CD4-positive, alpha-beta T cell (primary cell): ENCODE measurements around the gene PP2D1. TPM values are rescaled to one million over a fixed set of nuclear protein-coding genes. Genes with fewer than 3 reads are reported as not detected.

Source experiments
- ATAC-seq: fragments of 200-7000 bp; cut with Tn5 transposase; one replicate; pipeline ENCODE4 v1.10.0; 2022; ENCODE audit warnings: mild to moderate bottlenecking; ENCODE audit not compliant: poor library complexity
- CTCF ChIA-PET: fragments of 350-600 bp; sonication (Branson Sonifier 250); formaldehyde crosslinking; loops from one replicate; lab custom pipeline; 2021; ENCODE audit warnings: antibody characterized with exemption, inconsistent platforms; lab: Charles Lee
- POLR2A ChIA-PET: fragments of 350-600 bp; sonication (Branson Sonifier 250); formaldehyde crosslinking; loops from one replicate; lab custom pipeline; 2021; ENCODE audit warnings: antibody characterized with exemption, inconsistent platforms; lab: Charles Lee
- DNase-seq, 14 experiments: peaks; one replicate each; pipeline ENCODE4 v3.0.0-alpha.2; 2013 to 2020; ENCODE audit warnings: mixed read lengths in 2 of 14
- H3K27ac ChIP-seq, 2 donors: one replicate each; pipeline versions ENCODE4 v1.5.1 to v1.7.0; 2013; ENCODE audit warnings: low read length in 2 of 2, low read depth in 1 of 2, mild to moderate bottlenecking in 1 of 2
- H3K27me3 ChIP-seq, 2 experiments: 1 replicate in 1 of 2; 2 replicates in 1 of 2; pipeline versions ENCODE4 v1.6.1 to v1.7.0; 2013; ENCODE audit warnings: low read length in 2 of 2, control low read depth in 1 of 2, mild to moderate bottlenecking in 1 of 2, moderate library complexity in 1 of 2; ENCODE audit not compliant: insufficient read depth in 2 of 2, control insufficient read depth in 1 of 2
- H3K36me3 ChIP-seq: one replicate; pipeline ENCODE4 v1.6.1; 2013; ENCODE audit warnings: low read length, control low read depth; ENCODE audit not compliant: insufficient read depth
- H3K4me1 ChIP-seq: one replicate; pipeline ENCODE4 v1.6.1; 2013; ENCODE audit warnings: low read length, control low read depth; ENCODE audit not compliant: insufficient read depth
- H3K4me3 ChIP-seq: one replicate; pipeline ENCODE4 v1.5.1; 2013; ENCODE audit warnings: mild to moderate bottlenecking, low read length, moderate library complexity
- H3K9me3 ChIP-seq, 2 experiments: 1 replicate in 1 of 2; 2 replicates in 1 of 2; pipeline versions ENCODE4 v1.6.1 to v1.7.0; 2013; ENCODE audit warnings: low read length in 2 of 2, mild to moderate bottlenecking in 2 of 2, control low read depth in 1 of 2, moderate library complexity in 1 of 2; ENCODE audit not compliant: control insufficient read depth in 1 of 2, insufficient read depth in 1 of 2
- H3K27ac Mint-ChIP-seq: one replicate; pipeline ENCODE4 v1.8.0; 2020; ENCODE audit warnings: mixed read lengths
- H3K27me3 Mint-ChIP-seq: one replicate; pipeline ENCODE4 v1.8.0; 2021; ENCODE audit warnings: mixed read lengths
- H3K36me3 Mint-ChIP-seq: one replicate; pipeline ENCODE4 v1.8.0; 2021; ENCODE audit warnings: low read depth, mixed read lengths
- H3K4me1 Mint-ChIP-seq: one replicate; pipeline ENCODE4 v1.8.0; 2021; ENCODE audit warnings: low read depth, mixed read lengths
- H3K4me3 Mint-ChIP-seq: one replicate; pipeline ENCODE4 v1.8.0; 2020; ENCODE audit warnings: mild to moderate bottlenecking, mixed read lengths
- H3K9me3 Mint-ChIP-seq: one replicate; pipeline ENCODE4 v1.8.0; 2020; ENCODE audit warnings: mixed read lengths
- CTCF ChIP-seq: fragments of 200-600 bp; IDR thresholded peaks from one replicate; pipeline ENCODE4 v1.8.0; 2022; ENCODE audit warnings: antibody characterized with exemption, mild to moderate bottlenecking
- intact Hi-C, 2 experiments: fragments of 100-400 bp; cut with DNase I in 1 of 2; cut with micrococcal nuclease in 1 of 2; formaldehyde crosslinking; loops; one replicate each; pipeline versions ENCODE4 v1.15.1 to v1.9.0; 2023 to 2025; cut with DNase I, micrococcal nuclease
- total RNA-seq, 174 experiments: library from RNA in 2 of 174; stranded (reverse) in 2 of 174; gene quantifications; one replicate each; pipeline ENCODE4 v1.2.3 and lab custom pipeline; 2021 to 2026

The PP2D1 gene
- total RNA-seq, 2 experiments from 2014 or later, result not detected

DNA sequence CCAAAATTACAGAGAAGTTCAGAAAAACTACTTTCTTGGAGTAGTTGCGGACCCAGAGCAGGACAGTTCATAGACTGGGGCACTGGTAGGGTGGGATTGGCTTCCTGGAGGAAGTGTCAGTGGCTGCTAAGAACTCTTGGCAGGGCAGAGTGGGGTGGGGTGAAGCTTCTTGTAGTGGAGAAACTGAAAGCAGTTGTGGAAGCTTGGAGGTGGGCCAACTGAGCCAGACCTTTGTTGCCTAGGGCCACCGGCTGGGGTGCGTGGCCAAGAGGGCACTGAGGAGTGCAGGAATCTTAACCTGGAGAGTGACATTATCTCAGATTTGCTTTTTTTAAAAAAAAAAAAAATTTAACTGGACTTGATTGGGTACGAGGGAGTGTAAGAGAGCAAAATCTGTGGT is 31.3 kb upstream of the PP2D1 start:
- ATAC-seq, result peak; percentile 11
- CTCF ChIA-PET, result no interaction called here

DNA sequence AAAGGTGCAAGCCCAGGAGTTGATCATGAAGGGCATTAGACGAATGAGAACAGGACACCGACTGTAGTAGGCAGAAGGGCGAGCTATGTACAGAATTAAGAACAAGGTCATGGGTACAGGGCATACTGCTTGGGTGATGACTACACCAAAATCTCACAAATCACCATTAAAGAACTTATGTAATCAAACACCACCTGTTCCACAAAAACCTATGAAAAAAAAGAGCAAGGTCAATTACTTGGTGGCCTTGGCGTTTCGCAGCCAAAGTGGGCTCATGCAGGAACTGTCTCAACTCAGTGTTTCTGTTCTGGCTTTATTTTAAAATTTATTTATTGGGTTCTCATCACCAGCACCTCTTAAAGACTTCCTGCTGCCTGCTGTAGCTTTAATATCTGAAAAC is 30.3 kb upstream of the PP2D1 start:
- H3K9me3 Mint-ChIP-seq, result no peaks in the 10 kb centered on the region
- peaks cover 20% of the 10 kb centered on the region for H3K36me3 Mint-ChIP-seq
- H3K4me3 Mint-ChIP-seq, result peak overlapping the region; percentile 99
- peak overlapping the region; percentile 82 to 90 for H3K27ac ChIP-seq
- H3K9me3 ChIP-seq, result no peaks in the 10 kb centered on the region
- peak overlapping the region; percentile 99 for H3K27ac Mint-ChIP-seq
- H3K4me1 ChIP-seq, result peaks cover 72% of the 10 kb centered on the region
- ChIA-PET POLR2A (interaction anchor here (0.8 to 5.7 kb wide), 6 partner anchors 12 to 144 kb away, joined by 3 to 48 read pairs (median 22); partner anchors contain the start of genes RAB5A and SGO1), CTCF (interaction anchor here (0.7 to 1.7 kb wide), 4 partner anchors 12 to 33 kb away, joined by 3 to 7 read pairs (median 4); no protein-coding TSS in a partner anchor)
- intact Hi-C loops, result loop anchor here (2.0 to 10.0 kb wide), 5 partner anchors 35 to 144 kb away; partner anchors contain the start of gene SGO1 (in 1 of the 2)
- DNase-seq (no peak), ATAC-seq (no peak)
- no peak for TF ChIP-seq CTCF
- no peaks in the 10 kb centered on the region for H3K27me3 Mint-ChIP-seq
- peaks cover 73% of the 10 kb centered on the region for H3K4me1 Mint-ChIP-seq
- H3K27me3 ChIP-seq, result no peaks in the 10 kb centered on the region
- H3K36me3 ChIP-seq, result no peaks in the 10 kb centered on the region
- H3K4me3 ChIP-seq, result peak overlapping the region; percentile 94

More for the DNA sequence above, 31.3 kb upstream of the PP2D1 start:
- intact Hi-C loops, result loop anchor here (2.0 to 10.0 kb wide), 5 partner anchors 34 to 143 kb away; partner anchors contain the start of gene SGO1 (in 1 of the 2)
- Histone ChIP-seq H3K4me1 (peaks cover 68% of the 10 kb centered on the region), H3K36me3 (no peaks in the 10 kb centered on the region), H3K27ac (peak overlapping the region; percentile 57 to 82), H3K9me3 (no peaks in the 10 kb centered on the region), H3K27me3 (no peaks in the 10 kb centered on the region), H3K4me3 (peak overlapping the region; percentile 53)
- no peak for TF ChIP-seq CTCF
- no peaks in the 10 kb centered on the region for H3K27me3 Mint-ChIP-seq
- H3K4me1 Mint-ChIP-seq, result peaks cover 73% of the 10 kb centered on the region
- peak; percentile 12 to 88 (median 39) for DNase-seq
- POLR2A ChIA-PET, result interaction anchor here (0.6 to 5.7 kb wide), 8 partner anchors 11 to 143 kb away, joined by 3 to 48 read pairs (median 6); partner anchors contain the start of genes RAB5A and SGO1
- no peaks in the 10 kb centered on the region for H3K9me3 Mint-ChIP-seq
- peak overlapping the region; percentile 87 for H3K4me3 Mint-ChIP-seq
- peaks cover 20% of the 10 kb centered on the region for H3K36me3 Mint-ChIP-seq
- H3K27ac Mint-ChIP-seq, result peak overlapping the region; percentile 99

DNA sequence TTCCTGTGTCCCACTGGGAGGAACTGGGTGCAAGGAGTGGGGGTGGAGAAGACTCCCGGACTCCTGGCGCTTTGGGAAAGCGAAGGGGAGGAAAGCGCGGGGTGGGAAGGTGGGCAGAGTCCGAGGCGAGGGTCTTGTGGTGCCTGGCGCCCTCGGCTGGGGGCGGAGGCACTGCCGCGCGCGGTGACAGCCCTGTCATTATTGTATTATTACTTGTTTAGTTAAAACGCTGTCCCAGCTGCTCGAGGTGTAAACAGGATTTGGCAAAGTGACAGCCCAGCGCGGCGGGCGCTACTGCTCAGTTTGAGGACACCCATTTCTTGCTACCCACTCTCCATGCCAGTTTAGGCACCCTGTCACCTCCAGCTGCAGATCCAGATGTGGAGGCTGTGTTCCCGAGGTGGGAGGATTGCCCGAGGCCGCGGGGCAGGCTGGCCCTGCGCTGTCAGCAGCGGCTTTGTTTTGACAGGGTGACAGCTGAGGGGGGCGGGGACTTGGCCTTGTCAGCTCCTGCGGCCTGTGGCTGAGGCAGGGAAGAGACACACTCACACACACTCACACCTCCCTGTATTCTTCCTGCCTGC is 29.2 kb upstream of the PP2D1 start:
- Histone ChIP-seq H3K4me3 (peak overlapping the region; percentile 94), H3K36me3 (no peaks in the 10 kb centered on the region), H3K9me3 (no peaks in the 10 kb centered on the region), H3K4me1 (peaks cover 64% of the 10 kb centered on the region), H3K27ac (peak overlapping the region; percentile 82 to 90), H3K27me3 (no peaks in the 10 kb centered on the region)
- peak; percentile 35 for ATAC-seq
- ChIA-PET CTCF (interaction anchor here (0.6 to 2.6 kb wide), 8 partner anchors 9 to 64 kb away, joined by 3 to 15 read pairs (median 4); no protein-coding TSS in a partner anchor), POLR2A (interaction anchor here (0.6 to 5.7 kb wide), 13 partner anchors 13 to 145 kb away, joined by 3 to 48 read pairs (median 5); partner anchors contain the start of genes RAB5A and SGO1)
- Mint-ChIP-seq H3K36me3 (peaks cover 20% of the 10 kb centered on the region), H3K4me1 (peaks cover 70% of the 10 kb centered on the region), H3K27ac (peak overlapping the region; percentile 99), H3K4me3 (peak overlapping the region; percentile 99), H3K27me3 (no peaks in the 10 kb centered on the region), H3K9me3 (no peaks in the 10 kb centered on the region)
- intact Hi-C loops, result loop anchor here (2.0 to 10.0 kb wide), 7 partner anchors 14 to 146 kb away; partner anchors contain the start of genes RAB5A (in 1 of the 2) and SGO1 (in 1 of the 2)
- DNase-seq, result peak; percentile 41 to 87 (median 67)
- no peak for TF ChIP-seq CTCF
